Uterus (tissue), 4 donors: Measurements from ENCODE around the gene AADACL4. TPM values are rescaled to one million over a fixed set of nuclear protein-coding genes. Genes with fewer than 3 reads are reported as not detected.
A peak's percentile ranks its signal among the peaks of the same experiment; 100 is the strongest.

Experiments
- DNase-seq, 2 donors: peaks; one replicate each; pipeline ENCODE4 v3.0.0-alpha.2; 2019 to 2020
- H3K27ac ChIP-seq, 2 donors: fragments of 200-600 bp; sonication (generic); 1 replicate in 1 of 2; 2 replicates in 1 of 2; pipeline ENCODE4 v1.5.1; 2016 to 2018
- H3K27me3 ChIP-seq, 2 donors: fragments of 200-600 bp; sonication (generic); one replicate each; pipeline ENCODE4 v1.5.1; 2018 to 2019; ENCODE audit warnings: control low read depth in 1 of 2
- H3K36me3 ChIP-seq, 2 donors: fragments of 200-600 bp; sonication (generic); one replicate each; pipeline ENCODE4 v1.5.1; 2019; ENCODE audit warnings: control low read depth in 1 of 2
- H3K4me1 ChIP-seq, 2 donors: fragments of 200-600 bp; sonication (generic); one replicate each; pipeline ENCODE4 v1.5.1; 2018 to 2019; ENCODE audit warnings: control low read depth in 1 of 2
- H3K4me3 ChIP-seq, 2 donors: fragments of 200-600 bp; sonication (generic); 1 replicate in 1 of 2; 2 replicates in 1 of 2; pipeline ENCODE4 v1.5.1; 2018 to 2019; ENCODE audit warnings: mild to moderate bottlenecking in 1 of 2
- H3K9me3 ChIP-seq, 2 donors: fragments of 200-600 bp; sonication (generic); one replicate each; pipeline ENCODE4 v1.5.1; 2019; ENCODE audit warnings: control low read depth in 1 of 2
- POLR2A ChIP-seq, 2 donors: fragments of 450-650 bp; IDR thresholded peaks; one replicate each; pipeline ENCODE4 v1.6.1; 2016; ENCODE audit warnings: antibody characterized with exemption in 2 of 2, mild to moderate bottlenecking in 1 of 2, moderate library complexity in 1 of 2
- intact Hi-C: fragments of 100-400 bp; cut with DNase I; formaldehyde crosslinking; loops from one replicate; pipeline ENCODE4 v1.15.1; 2023; ENCODE audit warnings: low total_unique reads
- total RNA-seq, 4 donors: library from RNA; depleted of rRNA in 3 of 4; stranded (reverse); fragments of >200 nt in 3 of 4; gene quantifications; one replicate each; pipeline versions ENCODE4 v1.1.0 to v1.2.4, GENCODE V29; 2014 to 2023
- TF ChIP-seq, protein P1 (sequence below), 4 experiments: fragments of 200-600 bp in 2 of 4; fragments of 450-650 bp in 2 of 4; sonication (generic) in 2 of 4; IDR thresholded peaks; one replicate each; pipeline ENCODE4 v1.5.1; 2016 to 2019; ENCODE audit warnings: antibody characterized with exemption in 4 of 4, mild to moderate bottlenecking in 2 of 4, moderate library complexity in 1 of 4
- donor health status: DM: yes; HTN: yes; CAD: no.

AADACL4 gene
- total RNA-seq, 4 donors from 2014 or later: 0.14 to 0.46 TPM; not detected in 2

DNA sequence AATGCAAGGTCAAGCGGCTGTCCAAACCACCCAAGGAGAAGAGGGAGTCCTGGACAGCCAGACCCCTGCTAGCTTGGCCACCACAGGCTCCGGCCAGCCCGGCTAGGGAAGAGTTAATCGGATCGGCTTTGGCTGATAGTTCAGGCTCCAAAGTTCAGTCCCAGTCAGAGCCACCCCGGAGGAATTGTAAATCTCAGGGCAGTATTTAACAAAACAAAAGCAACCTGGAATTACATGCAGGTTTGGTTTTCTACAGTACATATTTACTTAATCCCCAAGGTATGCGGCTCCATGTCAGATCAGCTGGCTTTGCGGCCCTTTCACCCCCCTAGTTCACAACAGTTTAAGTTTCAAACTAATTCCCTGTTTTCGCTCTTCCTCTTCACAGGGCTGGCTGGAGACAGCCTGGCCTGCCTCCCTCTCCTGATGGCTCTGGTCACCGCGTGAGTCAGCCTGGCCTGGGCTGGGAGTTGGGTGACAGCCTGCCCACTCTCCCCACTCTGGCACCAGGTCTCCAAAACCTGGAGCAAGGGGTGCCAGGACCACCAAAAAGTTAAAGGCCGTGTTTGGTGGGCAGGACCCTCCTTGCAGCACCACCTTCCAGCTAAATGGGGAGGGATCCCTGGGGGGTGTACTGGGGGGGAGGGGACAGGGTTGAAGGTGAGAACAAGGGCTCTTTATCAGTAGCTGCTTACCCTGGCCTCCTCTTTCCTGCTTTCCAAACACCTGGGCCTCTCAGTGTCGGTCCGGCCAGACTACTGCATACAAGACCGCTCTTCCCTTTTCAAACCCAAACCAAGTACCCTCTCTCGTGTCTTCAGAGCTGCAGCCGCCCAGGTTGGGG lies 27.8 kb upstream of the AADACL4 start:
- no peaks in the 10 kb centered on the region for H3K36me3 ChIP-seq
- H3K27me3 ChIP-seq: no peaks in the 10 kb centered on the region
- peak overlapping the region; percentile 57 to 74 for H3K4me3 ChIP-seq
- intact Hi-C loops: no loop called here
- H3K27ac ChIP-seq: peak overlapping the region; percentile 93 to 94
- TF ChIP-seq POLR2A (IDR thresholded peaks at IDR 0.05): no peak
- TF ChIP-seq, protein P1, sequence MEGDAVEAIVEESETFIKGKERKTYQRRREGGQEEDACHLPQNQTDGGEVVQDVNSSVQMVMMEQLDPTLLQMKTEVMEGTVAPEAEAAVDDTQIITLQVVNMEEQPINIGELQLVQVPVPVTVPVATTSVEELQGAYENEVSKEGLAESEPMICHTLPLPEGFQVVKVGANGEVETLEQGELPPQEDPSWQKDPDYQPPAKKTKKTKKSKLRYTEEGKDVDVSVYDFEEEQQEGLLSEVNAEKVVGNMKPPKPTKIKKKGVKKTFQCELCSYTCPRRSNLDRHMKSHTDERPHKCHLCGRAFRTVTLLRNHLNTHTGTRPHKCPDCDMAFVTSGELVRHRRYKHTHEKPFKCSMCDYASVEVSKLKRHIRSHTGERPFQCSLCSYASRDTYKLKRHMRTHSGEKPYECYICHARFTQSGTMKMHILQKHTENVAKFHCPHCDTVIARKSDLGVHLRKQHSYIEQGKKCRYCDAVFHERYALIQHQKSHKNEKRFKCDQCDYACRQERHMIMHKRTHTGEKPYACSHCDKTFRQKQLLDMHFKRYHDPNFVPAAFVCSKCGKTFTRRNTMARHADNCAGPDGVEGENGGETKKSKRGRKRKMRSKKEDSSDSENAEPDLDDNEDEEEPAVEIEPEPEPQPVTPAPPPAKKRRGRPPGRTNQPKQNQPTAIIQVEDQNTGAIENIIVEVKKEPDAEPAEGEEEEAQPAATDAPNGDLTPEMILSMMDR (IDR thresholded peaks at IDR 0.05): no peak
- H3K9me3 ChIP-seq: no peaks in the 10 kb centered on the region
- H3K4me1 ChIP-seq: peaks cover 0 to 4% of the 10 kb centered on the region in 2 donors
- peak; percentile 51 to 52 for DNase-seq

DNA sequence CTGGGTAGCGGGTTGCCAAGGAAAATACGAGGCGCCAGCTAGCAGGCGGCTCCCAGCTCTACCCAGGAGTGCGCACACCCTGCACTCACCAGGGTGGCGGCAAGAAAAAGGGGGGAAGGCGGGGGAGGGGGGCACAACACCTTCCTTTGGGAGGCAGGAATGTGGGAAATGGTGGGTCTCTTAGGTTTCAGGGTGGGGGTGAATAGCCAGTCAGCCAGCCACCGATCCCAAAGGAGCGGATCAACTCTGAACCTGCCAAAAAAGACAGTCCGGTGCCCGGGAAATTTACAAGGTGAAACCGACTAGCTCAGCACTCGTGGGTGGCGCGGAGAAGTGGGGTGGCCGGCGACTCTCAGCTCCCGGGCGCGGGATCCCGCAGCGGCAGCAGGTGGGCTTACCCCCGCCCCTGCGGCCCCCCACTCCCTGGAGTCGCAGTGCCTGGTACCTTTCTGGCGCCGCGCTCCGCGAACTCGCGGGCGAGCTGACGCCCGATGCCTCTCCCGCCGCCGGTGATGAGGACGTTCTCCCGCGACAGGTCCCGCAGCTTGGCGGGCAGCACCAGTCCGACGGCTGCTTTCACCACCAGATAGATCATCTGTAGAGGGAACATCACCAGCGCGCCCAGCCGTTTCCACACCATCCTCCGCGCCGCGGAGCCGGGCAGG lies 27.0 kb upstream of the AADACL4 start:
- Histone ChIP-seq H3K4me3 (peak overlapping the region; percentile 57 to 74), H3K4me1 (peaks cover 0 to 4% of the 10 kb centered on the region in 2 donors), H3K27me3 (no peaks in the 10 kb centered on the region), H3K36me3 (no peaks in the 10 kb centered on the region), H3K27ac (peak overlapping the region; percentile 93 to 94), H3K9me3 (no peaks in the 10 kb centered on the region)
- DNase-seq: peak in 1 of 2 donors; percentile 40
- TF ChIP-seq POLR2A (IDR thresholded peaks at IDR 0.05): no peak
- TF ChIP-seq, protein P1 (IDR thresholded peaks at IDR 0.05): no peak
- intact Hi-C loops: no loop called here

DNA sequence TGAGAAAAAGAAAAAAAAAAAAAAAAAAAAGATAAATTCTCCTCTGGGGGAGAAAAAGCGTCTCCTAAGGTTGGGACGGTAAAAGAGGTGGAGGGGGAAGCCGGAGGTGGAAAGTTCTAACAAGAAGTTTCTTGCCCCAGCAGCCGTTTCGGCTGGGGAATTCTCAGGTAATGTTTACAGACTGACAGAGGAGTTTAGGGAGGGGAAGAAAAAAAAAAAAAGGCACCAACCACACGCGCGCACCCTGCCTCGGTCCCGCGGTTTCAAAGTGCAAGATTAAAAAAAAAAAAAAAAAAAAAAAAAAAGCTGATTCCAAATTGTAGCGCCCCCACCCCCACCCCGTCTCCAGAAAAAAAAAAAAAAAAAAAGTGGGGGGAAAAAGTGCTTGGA lies 26.4 kb upstream of the AADACL4 start:
- Histone ChIP-seq H3K9me3 (no peaks in the 10 kb centered on the region), H3K36me3 (no peaks in the 10 kb centered on the region), H3K27ac (peak overlapping the region; percentile 93 to 94), H3K4me3 (peak overlapping the region; percentile 57 to 74), H3K27me3 (no peaks in the 10 kb centered on the region), H3K4me1 (peaks cover 0 to 11% of the 10 kb centered on the region in 2 donors)
- no peak for DNase-seq
- intact Hi-C loops: no loop called here
- TF ChIP-seq, protein P1 (IDR thresholded peaks at IDR 0.05): no peak
- no peak for TF ChIP-seq POLR2A (IDR thresholded peaks at IDR 0.05)

- peak; percentile 68 to 86 for DNase-seq
- no peaks in the 10 kb centered on the region for H3K27me3 ChIP-seq
Measured at GRCh38 chr1:12617901-12618660, 25.8 kb upstream of the AADACL4 start, which contains the start of gene DHRS3. Gene DHRS3 (minus strand): TSS chr1:12618210. CDS start chr1:12617348, 862 bp downstream.

More at GRCh38 chr1:12617901-12618660, 25.8 kb upstream of the AADACL4 start, which contains the start of gene DHRS3:
- Histone ChIP-seq H3K9me3 (no peaks in the 10 kb centered on the region), H3K4me3 (peak within 1 kb of the TSS; percentile 57 to 74), H3K4me1 (peaks cover 0 to 12% of the 10 kb centered on the region in 2 donors), H3K36me3 (no peaks in the 10 kb centered on the region), H3K27ac (peak within 1 kb of the TSS; percentile 93 to 94)
- intact Hi-C loops: no loop called here
- peak in 1 of 2 donors; percentile 61 for TF ChIP-seq POLR2A (IDR thresholded peaks at IDR 0.05)
- TF ChIP-seq, protein P1 (IDR thresholded peaks at IDR 0.05): peak in 1 of 4 experiments; percentile 9
